GM20000 (cell line): Measurements from ENCODE around the gene PRKAR1B.

ENCODE experiments used
- DNase-seq: peaks from one replicate; pipeline ENCODE4 v3.0.0; 2012; ENCODE audit warnings: low spot score
- TF ChIP-seq, protein P1 (sequence below): IDR thresholded peaks from 2 replicates; pipeline ENCODE4 v1.5.1; 2012; ENCODE audit warnings: mild to moderate bottlenecking, control low read depth; ENCODE audit errors: extremely low read depth, missing control alignments

Gene PRKAR1B

DNA sequence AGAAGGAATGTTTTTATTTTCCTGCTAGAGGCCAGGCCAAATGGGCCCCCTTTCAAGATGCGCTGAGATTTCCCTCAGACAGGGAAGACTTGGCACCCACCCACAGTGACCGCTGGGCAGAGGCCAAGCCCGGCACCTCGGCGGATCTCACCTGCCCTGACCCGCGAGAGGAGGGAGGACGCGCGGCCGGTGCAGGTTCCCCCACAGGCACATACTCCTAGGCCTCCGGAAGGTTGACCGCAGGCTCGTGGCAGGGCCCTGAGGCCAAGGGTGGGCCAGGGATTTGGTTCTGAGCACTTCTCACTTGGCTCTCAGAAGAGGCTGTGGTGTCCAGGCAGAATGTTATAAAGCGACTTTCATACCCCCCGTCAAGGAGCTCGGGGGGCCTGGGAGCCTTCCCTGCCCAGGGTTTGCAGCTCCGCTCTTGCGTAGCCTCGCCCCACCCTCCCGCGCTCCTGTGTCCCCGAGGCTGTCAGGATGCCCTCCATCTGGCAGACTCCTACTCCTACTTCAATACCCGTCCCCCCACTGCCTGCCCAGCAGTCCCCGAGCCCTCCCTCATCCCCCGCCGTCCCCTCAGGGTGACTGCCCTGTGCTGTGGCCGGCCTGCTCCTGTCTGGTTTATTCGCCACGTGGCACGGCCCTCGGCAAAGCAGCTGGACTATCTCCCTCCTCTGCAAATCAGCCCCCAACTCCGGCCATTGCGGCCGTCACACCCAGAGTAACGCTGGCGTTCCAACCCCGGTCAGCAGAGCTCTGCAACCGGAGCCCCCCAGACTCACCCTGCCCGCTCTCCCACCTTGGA, 156.9 kb downstream of the PRKAR1B start:
- DNase-seq, result no peak
- TF ChIP-seq, protein P1, sequence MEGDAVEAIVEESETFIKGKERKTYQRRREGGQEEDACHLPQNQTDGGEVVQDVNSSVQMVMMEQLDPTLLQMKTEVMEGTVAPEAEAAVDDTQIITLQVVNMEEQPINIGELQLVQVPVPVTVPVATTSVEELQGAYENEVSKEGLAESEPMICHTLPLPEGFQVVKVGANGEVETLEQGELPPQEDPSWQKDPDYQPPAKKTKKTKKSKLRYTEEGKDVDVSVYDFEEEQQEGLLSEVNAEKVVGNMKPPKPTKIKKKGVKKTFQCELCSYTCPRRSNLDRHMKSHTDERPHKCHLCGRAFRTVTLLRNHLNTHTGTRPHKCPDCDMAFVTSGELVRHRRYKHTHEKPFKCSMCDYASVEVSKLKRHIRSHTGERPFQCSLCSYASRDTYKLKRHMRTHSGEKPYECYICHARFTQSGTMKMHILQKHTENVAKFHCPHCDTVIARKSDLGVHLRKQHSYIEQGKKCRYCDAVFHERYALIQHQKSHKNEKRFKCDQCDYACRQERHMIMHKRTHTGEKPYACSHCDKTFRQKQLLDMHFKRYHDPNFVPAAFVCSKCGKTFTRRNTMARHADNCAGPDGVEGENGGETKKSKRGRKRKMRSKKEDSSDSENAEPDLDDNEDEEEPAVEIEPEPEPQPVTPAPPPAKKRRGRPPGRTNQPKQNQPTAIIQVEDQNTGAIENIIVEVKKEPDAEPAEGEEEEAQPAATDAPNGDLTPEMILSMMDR, result no peak

DNA sequence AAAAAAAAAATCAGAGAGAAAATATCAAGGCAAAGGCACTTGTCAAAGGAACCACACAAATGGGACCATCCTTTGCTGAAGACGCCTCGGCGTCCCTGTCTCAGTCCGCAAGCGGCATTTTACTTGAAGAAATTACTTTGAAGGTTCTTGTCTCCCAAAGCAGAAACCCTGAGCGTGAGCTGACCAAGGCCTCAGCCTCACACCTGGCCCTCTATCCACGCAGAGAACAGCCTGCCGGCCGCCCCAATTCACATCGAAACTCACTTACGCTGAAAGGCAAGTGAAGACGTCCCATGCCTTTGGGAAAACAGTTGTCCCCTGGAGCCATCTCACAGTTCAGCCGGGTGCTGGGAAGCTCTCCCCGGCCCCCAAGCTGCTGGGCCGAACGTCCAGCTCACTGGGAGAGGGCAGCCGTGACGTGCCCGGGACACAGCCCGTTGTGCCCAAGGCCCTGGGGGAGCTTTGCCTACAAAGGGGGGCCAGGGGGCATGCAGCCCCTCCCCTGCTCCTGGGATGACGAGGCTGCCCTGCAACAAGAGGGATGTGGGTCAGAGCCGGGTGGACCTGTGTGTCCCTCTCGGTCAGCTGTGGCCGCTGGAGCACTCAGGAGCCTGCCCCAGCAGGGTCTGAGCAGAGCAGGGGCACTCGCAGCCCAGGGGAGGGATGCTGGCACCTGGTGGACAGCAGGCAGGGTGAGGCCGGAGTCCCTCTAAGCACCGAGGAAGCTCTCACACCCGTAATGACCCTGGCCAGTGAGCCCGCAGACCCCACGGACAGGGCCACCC, 157.8 kb downstream of the PRKAR1B start:
- TF ChIP-seq, protein P1, result no peak
- DNase-seq, result no peak

DNA sequence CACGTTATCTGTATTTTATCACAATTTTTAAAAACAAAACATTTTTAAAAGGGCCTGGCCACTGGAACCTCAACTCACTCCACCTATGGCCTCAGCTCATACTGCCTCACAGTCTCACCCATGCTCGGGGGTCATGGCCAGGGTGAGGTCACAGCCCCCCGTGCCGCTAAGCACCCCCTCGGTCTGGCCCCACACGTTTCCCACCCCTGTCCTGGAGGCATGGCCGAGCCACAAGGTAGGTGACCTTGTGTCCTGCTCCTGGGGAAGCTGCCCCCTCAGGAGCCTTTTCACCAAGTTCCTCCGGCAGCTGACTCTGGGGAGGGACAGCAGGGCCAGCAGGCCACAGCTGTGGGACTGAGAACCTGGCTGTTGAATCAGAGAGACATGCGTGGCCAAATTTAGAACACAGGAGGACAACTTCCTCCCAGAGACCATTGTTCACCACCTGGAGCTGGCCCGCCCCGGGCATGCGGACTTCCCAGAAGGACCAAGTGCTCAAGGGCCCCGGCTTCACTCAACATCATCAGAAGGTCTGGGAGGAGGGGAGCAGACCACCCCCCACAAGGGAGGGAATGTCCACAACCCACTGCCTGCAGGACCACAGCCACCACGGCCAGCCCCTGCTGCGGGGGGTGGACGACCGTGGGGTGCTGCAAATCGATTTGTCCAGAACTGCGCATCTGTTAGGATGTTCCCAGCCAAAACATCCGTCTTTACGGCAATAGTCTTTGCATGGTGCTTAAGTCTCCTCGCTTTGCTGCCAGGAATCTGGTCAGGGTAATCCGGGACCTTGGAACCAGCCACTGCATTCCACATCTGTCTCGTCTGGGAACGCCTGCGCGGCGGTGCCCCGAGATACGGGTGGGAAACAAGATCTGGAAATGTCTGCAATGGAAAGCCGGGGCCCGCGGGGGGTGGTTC, 158.8 kb downstream of the PRKAR1B start:
- TF ChIP-seq, protein P1, result no peak
- no peak for DNase-seq

DNA sequence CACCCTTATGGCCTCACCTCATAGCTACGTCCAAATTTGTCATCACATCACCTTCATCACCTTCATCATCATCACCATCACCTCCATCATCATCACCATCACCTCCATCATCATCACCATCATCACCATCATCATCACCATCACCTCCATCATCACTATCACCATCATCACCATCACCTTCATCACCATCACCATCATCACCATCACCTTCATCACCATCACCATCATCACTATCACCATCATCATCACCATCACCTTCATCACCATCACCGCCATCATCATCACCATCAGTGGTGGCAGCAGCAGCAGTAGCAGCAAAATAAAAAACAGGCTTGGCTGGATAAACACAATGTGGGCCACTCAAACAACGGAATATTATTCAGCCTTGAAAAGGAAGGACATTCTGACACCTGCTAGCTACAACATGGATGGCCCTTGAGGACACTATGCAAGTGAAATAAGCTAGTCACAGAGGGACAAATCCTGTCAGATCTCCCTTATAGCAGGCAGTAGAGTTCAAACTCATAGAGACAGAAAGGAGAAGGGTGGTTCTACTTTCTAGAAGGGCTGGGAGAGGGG, 159.7 kb downstream of the PRKAR1B start:
- TF ChIP-seq, protein P1, result no peak

DNA sequence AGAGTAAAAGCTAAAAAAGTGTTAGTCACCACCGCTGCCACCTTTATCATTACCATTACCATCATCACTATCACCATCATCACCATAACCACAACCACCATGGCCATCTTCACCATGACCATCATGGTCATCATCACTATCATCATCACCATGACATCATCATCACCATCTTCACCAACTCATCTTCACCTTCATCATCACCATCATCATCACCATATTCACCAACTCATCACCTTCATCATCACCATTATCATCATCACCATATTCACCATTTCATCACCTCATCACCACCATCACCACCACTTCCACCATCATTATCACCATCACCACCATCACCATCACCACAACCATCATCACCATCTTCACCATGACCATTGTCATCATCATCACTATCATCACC, 161.0 kb downstream of the PRKAR1B start:
- TF ChIP-seq, protein P1, result no peak
- no peak for DNase-seq

More for the DNA sequence above, 159.7 kb downstream of the PRKAR1B start:
- no peak for DNase-seq

DNA sequence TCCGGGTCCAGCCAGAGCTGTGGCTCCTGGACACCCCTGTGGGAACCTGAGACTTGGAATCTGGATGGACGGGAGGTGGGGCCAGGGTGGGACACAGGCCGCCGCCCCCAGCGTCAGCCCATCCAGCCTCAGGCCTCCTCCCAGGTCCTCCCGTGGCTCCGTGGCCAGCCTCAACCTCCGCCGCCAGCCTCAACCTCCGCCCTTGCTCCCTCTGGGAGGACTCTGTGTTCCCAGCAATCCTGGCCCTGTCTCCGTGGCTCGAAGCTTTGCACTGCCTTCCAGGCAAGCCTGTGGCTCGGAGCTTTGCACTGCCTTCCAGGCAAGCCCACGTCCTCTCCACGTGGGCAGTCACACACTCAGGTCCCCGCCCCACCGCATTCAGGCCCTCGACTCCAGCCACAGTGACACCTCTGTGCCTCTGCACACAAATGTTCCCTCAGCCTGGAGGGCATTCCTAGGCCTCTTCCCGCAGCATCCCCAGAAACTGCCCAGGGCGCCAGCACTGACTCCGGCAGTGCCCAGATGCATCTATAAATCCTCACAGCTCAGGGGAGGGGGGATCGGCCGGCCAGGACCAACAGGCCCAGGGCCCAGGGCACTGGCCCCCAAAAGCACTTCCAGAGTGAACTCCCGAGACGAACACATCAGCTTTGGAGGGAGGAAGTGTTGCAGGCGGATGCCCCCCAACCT, 162.8 kb downstream of the PRKAR1B start:
- TF ChIP-seq, protein P1, result no peak
- DNase-seq, result no peak
